ENCODE measurements around the gene IFIT2.
"Not testable (repeated sequence)": the region's sequence is repeated elsewhere in the genome, so short reads cannot be mapped to it uniquely, and the experiment has no call there.

IFIT2 gene

GRCh38 chr10:89348481-89348880 lies 46.6 kb downstream of the IFIT2 start:
- H3K36me3 ChIP-seq: no peaks in the 10 kb centered on the region
- no peaks in the 10 kb centered on the region for H3K9me3 ChIP-seq
- no peak for TF ChIP-seq CTCF (IDR thresholded peaks at IDR 0.05; ENCODE audit: low read depth, low read length)
- H3K4me3 ChIP-seq (ENCODE audit: low read depth, low read length): no peak overlapping the region
- no peaks in the 10 kb centered on the region for H3K4me1 ChIP-seq
- no peak for DNase-seq
- H3K27me3 ChIP-seq: no peaks in the 10 kb centered on the region

- H3K36me3 ChIP-seq: no peaks in the 10 kb centered on the region
- no peaks in the 10 kb centered on the region for H3K27me3 ChIP-seq
- DNase-seq: no peak
- H3K4me1 ChIP-seq: no peaks in the 10 kb centered on the region
- no peaks in the 10 kb centered on the region for H3K9me3 ChIP-seq
- no peak for TF ChIP-seq CTCF (IDR thresholded peaks at IDR 0.05; ENCODE audit: low read depth, low read length)
- H3K4me3 ChIP-seq (ENCODE audit: low read depth, low read length): no peak overlapping the region
Measured at GRCh38 chr10:89348975-89349374, 47.1 kb downstream of the IFIT2 start.

- not testable (repeated sequence) for H3K36me3 ChIP-seq; H3K4me1 ChIP-seq; H3K9me3 ChIP-seq; H3K4me3 ChIP-seq (ENCODE audit: low read depth, low read length); DNase-seq; H3K27me3 ChIP-seq
Measured at GRCh38 chr10:89350631-89351315, 48.9 kb downstream of the IFIT2 start.

- TF ChIP-seq CTCF (IDR thresholded peaks at IDR 0.05; ENCODE audit: low read depth, low read length): no peak
- Histone ChIP-seq H3K36me3 (no peaks in the 10 kb centered on the region), H3K27me3 (no peaks in the 10 kb centered on the region), H3K9me3 (no peaks in the 10 kb centered on the region), H3K4me1 (no peaks in the 10 kb centered on the region), H3K4me3 (ENCODE audit: low read depth, low read length) (no peak overlapping the region)
- DNase-seq: no peak
Measured at GRCh38 chr10:89351412-89351779, 49.5 kb downstream of the IFIT2 start.

- no peak for TF ChIP-seq CTCF (IDR thresholded peaks at IDR 0.05; ENCODE audit: low read depth, low read length)
- no peaks in the 10 kb centered on the region for H3K36me3 ChIP-seq
- no peaks in the 10 kb centered on the region for H3K4me1 ChIP-seq
- no peak for DNase-seq
- H3K27me3 ChIP-seq: no peaks in the 10 kb centered on the region
- H3K4me3 ChIP-seq (ENCODE audit: low read depth, low read length): no peak overlapping the region
- no peaks in the 10 kb centered on the region for H3K9me3 ChIP-seq
Measured at GRCh38 chr10:89351780-89352597, 50.1 kb downstream of the IFIT2 start.

GRCh38 chr10:89352802-89353201 lies 51.0 kb downstream of the IFIT2 start:
- Histone ChIP-seq H3K9me3 (no peaks in the 10 kb centered on the region), H3K4me3 (ENCODE audit: low read depth, low read length) (no peak overlapping the region), H3K27me3 (no peaks in the 10 kb centered on the region), H3K4me1 (no peaks in the 10 kb centered on the region), H3K36me3 (no peaks in the 10 kb centered on the region)
- no peak for DNase-seq
- no peak for TF ChIP-seq CTCF (IDR thresholded peaks at IDR 0.05; ENCODE audit: low read depth, low read length)
